Endodermal cell (in vitro differentiated cells): Measurements from ENCODE around the gene ULBP2. TPM values are rescaled to one million over a fixed set of nuclear protein-coding genes. Genes with fewer than 3 reads are reported as not detected.
A peak's percentile ranks its signal among the peaks of the same experiment; 100 is the strongest.
"Not testable (repeated sequence)": the region's sequence is repeated elsewhere in the genome, so short reads cannot be mapped to it uniquely, and the experiment has no call there.

Source experiments
- DNase-seq: peaks from one replicate; pipeline ENCODE4 v3.0.0-alpha.2; 2017
- H3K27ac ChIP-seq: 2 replicates; pipeline ENCODE4 v1.5.1; 2013; ENCODE audit warnings: mild to moderate bottlenecking, low read depth, low read length, moderate library complexity
- H3K27me3 ChIP-seq: 2 replicates; pipeline ENCODE4 v1.6.1; 2013; ENCODE audit warnings: mild to moderate bottlenecking, low read length, moderate library complexity; ENCODE audit not compliant: insufficient read depth, control insufficient read depth, poor library complexity, severe bottlenecking
- H3K36me3 ChIP-seq: 2 replicates; pipeline ENCODE4 v1.7.0; 2013; ENCODE audit warnings: mild to moderate bottlenecking, low read length, moderate library complexity; ENCODE audit not compliant: control insufficient read depth, insufficient read depth
- H3K4me1 ChIP-seq: one replicate; pipeline ENCODE4 v1.7.0; 2013; ENCODE audit warnings: low read length; ENCODE audit not compliant: control insufficient read depth, insufficient read depth
- H3K4me3 ChIP-seq: 2 replicates; pipeline ENCODE4 v1.5.1; 2013; ENCODE audit warnings: mild to moderate bottlenecking, low read length, moderate library complexity
- H3K9ac ChIP-seq: 2 replicates; pipeline ENCODE4 v1.6.1; 2013; ENCODE audit warnings: mild to moderate bottlenecking, low read length, moderate library complexity; ENCODE audit not compliant: poor library complexity, severe bottlenecking; ENCODE audit errors: extremely low read depth
- H3K9me3 ChIP-seq: 2 replicates; pipeline ENCODE4 v1.6.1; 2013; ENCODE audit warnings: mild to moderate bottlenecking, low read length, moderate library complexity; ENCODE audit not compliant: control insufficient read depth
- H3K27ac Mint-ChIP-seq: 2 replicates; pipeline ENCODE4 v1.8.0; 2020; ENCODE audit warnings: mixed read lengths
- H3K27me3 Mint-ChIP-seq: 2 replicates; pipeline ENCODE4 v1.8.0; 2021; ENCODE audit warnings: mild to moderate bottlenecking, mixed read lengths; ENCODE audit not compliant: insufficient read depth
- H3K36me3 Mint-ChIP-seq: 2 replicates; pipeline ENCODE4 v1.8.0; 2020; ENCODE audit warnings: low read depth, mixed read lengths
- H3K4me1 Mint-ChIP-seq: 2 replicates; pipeline ENCODE4 v1.8.0; 2020; ENCODE audit warnings: mixed read lengths
- H3K4me3 Mint-ChIP-seq: 2 replicates; pipeline ENCODE4 v1.8.0; 2020; ENCODE audit warnings: mild to moderate bottlenecking, moderate library complexity, mixed read lengths
- H3K9me3 Mint-ChIP-seq: 2 replicates; pipeline ENCODE4 v1.8.0; 2020; ENCODE audit warnings: mild to moderate bottlenecking, mixed read lengths
- CTCF ChIP-seq: fragments of 200-600 bp; sonication (generic); conservative IDR thresholded peaks from 2 replicates; pipeline ENCODE4 v1.5.0; 2021; ENCODE audit warnings: antibody characterized with exemption, mild to moderate bottlenecking
- WGBS, 2 experiments: methylation state at CpG; one replicate each; pipeline versions ENCODE4 v1.1.5 to v1.1.7; 2013; ENCODE audit warnings: missing lambda C conversion rate in 2 of 2, mixed read lengths in 1 of 2; ENCODE audit not compliant: insufficient coverage in 1 of 2, insufficient read length in 1 of 2; 5-methylcytosine and 5-hydroxymethylcytosine counted together
- total RNA-seq, 2 donors: library from RNA; stranded (reverse); fragmentation: NEBNext Ultra II Directional in 1 of 2; extraction: Animal tissue kit (Norgen Biotek cat#: 25700) in 1 of 2; gene quantifications; 2 replicates in 1 of 2; 3 replicates in 1 of 2; pipeline ENCODE4 v1.2.1, GENCODE V29; 2021

The ULBP2 gene
- total RNA-seq, 2 donors from 2014 or later = 0.20 TPM; not detected in 1

DNA sequence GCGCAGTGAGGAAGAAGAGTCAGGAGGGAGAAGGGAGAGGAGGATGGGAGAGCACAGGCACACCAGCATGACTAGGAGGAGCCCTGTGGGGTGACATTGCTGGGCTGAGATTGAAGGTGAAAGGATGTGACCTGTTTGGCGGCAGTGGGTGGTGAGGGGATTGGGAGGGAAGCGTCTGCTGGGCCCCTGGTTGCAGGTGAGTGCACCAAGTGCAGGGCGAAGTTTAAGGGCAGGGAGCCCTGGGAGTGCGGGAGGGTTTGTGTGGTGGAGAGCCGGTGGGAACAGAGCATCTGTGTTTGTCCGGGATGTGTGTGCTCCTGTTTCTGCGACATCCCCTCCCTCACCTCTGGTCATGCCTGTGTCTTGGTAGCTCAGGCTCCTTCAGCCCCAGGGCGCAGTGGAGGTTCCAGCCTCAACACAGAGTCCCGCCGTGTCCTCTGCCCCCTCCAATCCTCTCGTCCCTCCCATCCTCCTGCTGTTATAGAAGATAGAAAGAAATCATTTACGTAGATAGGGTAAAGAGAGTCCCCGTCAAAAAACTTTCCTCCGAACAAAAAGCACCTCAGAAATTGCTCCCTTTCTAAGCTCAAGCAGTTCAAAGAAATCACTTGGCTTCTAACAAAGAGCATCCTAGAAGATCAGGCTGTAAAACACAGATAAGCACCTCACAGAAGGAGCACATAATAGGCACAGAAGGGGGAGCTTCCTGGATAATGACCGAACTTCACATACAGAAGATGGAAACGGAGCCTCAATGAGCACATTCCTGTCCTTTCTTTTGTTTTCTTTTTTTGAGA, 46.9 kb downstream of the ULBP2 start:
- Histone ChIP-seq H3K4me1 (no peaks in the 10 kb centered on the region), H3K27ac (no peak overlapping the region), H3K9me3 (peaks cover 10% of the 10 kb centered on the region), H3K36me3 (no peaks in the 10 kb centered on the region), H3K4me3 (no peak overlapping the region), H3K27me3 (peaks cover 100% of the 10 kb centered on the region), H3K9ac (no peak overlapping the region)
- DNase-seq = peak; percentile 83
- H3K4me3 Mint-ChIP-seq = no peak overlapping the region
- no peaks in the 10 kb centered on the region for H3K36me3 Mint-ChIP-seq
- H3K4me1 Mint-ChIP-seq = peaks cover 14% of the 10 kb centered on the region
- TF ChIP-seq CTCF = no peak
- peaks cover 99% of the 10 kb centered on the region for H3K27me3 Mint-ChIP-seq
- 9% methylated on average over 9 to 16 of the region's 17 CpGs for WGBS, 2 experiments
- peaks cover 5% of the 10 kb centered on the region for H3K9me3 Mint-ChIP-seq
- no peak overlapping the region for H3K27ac Mint-ChIP-seq

- Histone ChIP-seq H3K9me3 (peaks cover 10% of the 10 kb centered on the region), H3K4me1 (no peaks in the 10 kb centered on the region), H3K36me3 (no peaks in the 10 kb centered on the region), H3K9ac (no peak overlapping the region), H3K27ac (no peak overlapping the region), H3K27me3 (peaks cover 100% of the 10 kb centered on the region), H3K4me3 (peak overlapping the region; percentile 74)
- H3K9me3 Mint-ChIP-seq = peaks cover 5% of the 10 kb centered on the region
- WGBS, 2 experiments = 1 to 2% methylated on average over 23 to 32 of the region's 32 CpGs
- DNase-seq = peak; percentile 66
- no peak overlapping the region for H3K27ac Mint-ChIP-seq
- peaks cover 99% of the 10 kb centered on the region for H3K27me3 Mint-ChIP-seq
- peaks cover 14% of the 10 kb centered on the region for H3K4me1 Mint-ChIP-seq
- no peaks in the 10 kb centered on the region for H3K36me3 Mint-ChIP-seq
- peak overlapping the region; percentile 52 for H3K4me3 Mint-ChIP-seq
- no peak for TF ChIP-seq CTCF
Observed at GRCh38 chr6:149990212-149990660, 48.4 kb downstream of the ULBP2 start.

GRCh38 chr6:149990661-149991471, 49.1 kb downstream of the ULBP2 start:
- H3K4me1 ChIP-seq = no peaks in the 10 kb centered on the region
- 1 to 3% methylated on average over 26 to 48 of the region's 49 CpGs for WGBS, 2 experiments
- Mint-ChIP-seq H3K27ac (no peak overlapping the region), H3K36me3 (no peaks in the 10 kb centered on the region), H3K4me3 (peak overlapping the region; percentile 52), H3K9me3 (peaks cover 5% of the 10 kb centered on the region), H3K27me3 (peaks cover 98% of the 10 kb centered on the region), H3K4me1 (peaks cover 14% of the 10 kb centered on the region)
- H3K36me3 ChIP-seq = no peaks in the 10 kb centered on the region
- TF ChIP-seq CTCF = no peak
- peak; percentile 82 for DNase-seq
- H3K4me3 ChIP-seq = peak overlapping the region; percentile 74
- H3K27ac ChIP-seq = no peak overlapping the region
- peaks cover 10% of the 10 kb centered on the region for H3K9me3 ChIP-seq
- H3K9ac ChIP-seq = no peak overlapping the region
- peaks cover 100% of the 10 kb centered on the region for H3K27me3 ChIP-seq

DNA sequence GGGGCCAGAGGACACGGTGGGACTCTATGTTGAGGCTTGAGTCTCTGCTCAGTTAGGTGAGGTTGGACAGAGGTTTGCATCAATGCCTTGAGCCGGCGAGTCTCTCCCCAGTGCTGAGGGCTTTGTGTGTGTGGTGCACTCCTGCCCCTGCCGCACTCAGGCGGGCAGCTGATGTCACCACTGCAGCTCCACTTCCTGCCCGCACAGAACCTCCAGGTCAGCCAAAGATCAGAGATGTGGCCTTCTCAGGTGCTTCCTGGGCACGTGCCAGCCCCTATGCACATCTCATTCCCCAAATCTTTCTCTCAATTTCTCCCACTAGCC, 49.6 kb downstream of the ULBP2 start:
- H3K27ac Mint-ChIP-seq, H3K36me3 Mint-ChIP-seq, H3K9me3 ChIP-seq, H3K9ac ChIP-seq, H3K36me3 ChIP-seq, H3K9me3 Mint-ChIP-seq, H3K27ac ChIP-seq, H3K4me1 ChIP-seq: not testable (repeated sequence)
- 0 to 7% methylated on average over 2 to 7 of the region's 7 CpGs for WGBS, 2 experiments
- peaks cover 98% of the 10 kb centered on the region for H3K27me3 Mint-ChIP-seq
- Histone ChIP-seq H3K4me3 (peak overlapping the region; percentile 74), H3K27me3 (peaks cover 100% of the 10 kb centered on the region)
- peaks cover 14% of the 10 kb centered on the region for H3K4me1 Mint-ChIP-seq
- peak; percentile 52 for DNase-seq
- peak overlapping the region; percentile 52 for H3K4me3 Mint-ChIP-seq
